ENCODE results near the gene DAB2IP.

GRCh38 chr9:121771418-121771817 is 120.0 kb downstream of the DAB2IP start:
- TF ChIP-seq SUZ12 (IDR thresholded peaks at IDR 0.05) (no peak), PKNOX1 (IDR thresholded peaks at IDR 0.05) (no peak)
